Nucleus accumbens (tissue), 56 donors: Measurements from ENCODE around the gene GRAMD1A.
"Not testable (repeated sequence)": the region's sequence is repeated elsewhere in the genome, so short reads cannot be mapped to it uniquely, and the experiment has no call there.

Source experiments
- DNase-seq, 56 donors: peaks; one replicate each; lab custom pipeline; 2025; lab: John Stamatoyannopoulos, UW

GRAMD1A gene

DNA sequence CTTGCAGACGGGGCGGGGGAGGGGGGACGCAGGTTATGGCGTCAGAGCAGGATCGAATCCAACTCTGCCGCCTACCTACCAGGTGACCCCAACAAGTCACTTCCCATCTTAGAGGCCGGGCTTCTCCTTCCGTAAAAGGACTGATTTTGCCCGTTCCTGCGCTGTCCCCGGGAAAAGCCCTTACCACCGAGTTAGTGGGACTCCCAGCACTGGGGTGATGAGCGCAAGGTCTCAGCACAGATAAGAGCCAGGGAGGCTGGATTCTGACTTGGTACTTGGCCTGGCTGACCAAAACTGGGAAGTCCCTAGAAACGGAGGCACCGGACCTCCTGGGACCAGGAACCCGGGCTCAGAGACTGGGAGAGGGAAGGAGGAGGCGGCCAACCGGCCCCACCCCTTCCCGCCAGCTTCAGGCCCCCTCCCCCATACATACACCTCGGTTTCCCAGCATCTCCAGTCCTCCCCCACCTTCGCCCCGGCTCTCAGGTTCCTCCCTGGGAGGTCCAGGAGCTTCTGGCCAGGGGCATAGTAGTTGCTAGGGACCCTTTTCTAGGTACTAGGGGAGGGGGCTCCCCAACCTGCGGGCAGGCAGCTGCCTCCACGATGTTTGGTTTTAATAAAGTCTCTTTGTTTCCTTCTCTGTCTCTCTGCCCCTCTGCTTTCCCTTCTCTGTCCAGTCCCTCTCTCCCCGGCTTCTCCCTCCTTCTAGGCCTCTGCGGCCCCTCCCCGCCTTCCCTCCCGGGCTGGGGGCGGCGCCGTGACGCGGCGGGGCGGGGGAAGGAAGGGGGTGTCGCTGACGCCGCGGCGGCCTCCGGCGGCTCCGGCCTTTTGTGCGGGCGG, at the start of gene GRAMD1A:
TSS of gene GRAMD1A (plus strand) at position 826 of the 840 bp plus-strand sequence. CDS start 156 bp downstream, outside the sequence.
- peak in 54 of 56 donors; percentile 13 to 90 (median 70) for DNase-seq

GRCh38 chr19:34953092-34953491, 47.0 kb upstream of the GRAMD1A start:
- no peak for DNase-seq

- no peak for DNase-seq
Measured at GRCh38 chr19:34957830-34958751, 42.0 kb upstream of the GRAMD1A start.

- DNase-seq, result no peak
Measured at GRCh38 chr19:34959021-34959420, 41.1 kb upstream of the GRAMD1A start.

DNA sequence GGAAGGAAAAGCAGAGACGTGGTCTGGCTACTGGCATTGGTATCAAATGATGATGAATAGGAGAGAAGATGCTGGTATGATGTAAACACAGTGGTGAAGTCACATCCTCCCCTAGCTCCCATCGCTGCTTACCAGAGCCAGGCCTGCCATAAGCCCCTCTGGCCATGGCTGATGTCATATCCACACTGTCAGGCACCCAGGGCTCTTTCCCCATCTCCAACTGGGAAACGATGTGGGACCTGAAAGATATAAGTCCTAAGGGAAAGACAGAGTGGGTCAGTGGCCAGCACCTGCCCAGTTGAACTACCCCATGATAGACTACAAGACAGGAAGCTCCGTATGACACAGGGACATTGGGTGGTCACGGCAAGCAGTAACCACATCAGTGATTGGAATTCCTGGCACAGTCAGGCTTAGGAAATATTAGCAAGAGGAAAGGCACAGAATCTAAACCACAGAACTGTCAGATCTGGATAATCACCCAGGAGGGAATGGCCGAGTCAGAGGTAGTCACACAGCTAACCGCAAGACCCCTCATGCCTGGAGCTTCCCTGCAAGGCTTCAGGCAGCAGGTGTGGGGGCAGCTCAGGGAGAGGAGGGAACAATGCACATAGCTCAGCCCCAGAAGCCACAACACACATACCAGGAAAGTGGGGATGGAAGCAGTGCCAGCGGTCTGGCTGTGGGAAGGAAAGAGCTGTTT, 39.9 kb upstream of the GRAMD1A start:
- no peak for DNase-seq

DNA sequence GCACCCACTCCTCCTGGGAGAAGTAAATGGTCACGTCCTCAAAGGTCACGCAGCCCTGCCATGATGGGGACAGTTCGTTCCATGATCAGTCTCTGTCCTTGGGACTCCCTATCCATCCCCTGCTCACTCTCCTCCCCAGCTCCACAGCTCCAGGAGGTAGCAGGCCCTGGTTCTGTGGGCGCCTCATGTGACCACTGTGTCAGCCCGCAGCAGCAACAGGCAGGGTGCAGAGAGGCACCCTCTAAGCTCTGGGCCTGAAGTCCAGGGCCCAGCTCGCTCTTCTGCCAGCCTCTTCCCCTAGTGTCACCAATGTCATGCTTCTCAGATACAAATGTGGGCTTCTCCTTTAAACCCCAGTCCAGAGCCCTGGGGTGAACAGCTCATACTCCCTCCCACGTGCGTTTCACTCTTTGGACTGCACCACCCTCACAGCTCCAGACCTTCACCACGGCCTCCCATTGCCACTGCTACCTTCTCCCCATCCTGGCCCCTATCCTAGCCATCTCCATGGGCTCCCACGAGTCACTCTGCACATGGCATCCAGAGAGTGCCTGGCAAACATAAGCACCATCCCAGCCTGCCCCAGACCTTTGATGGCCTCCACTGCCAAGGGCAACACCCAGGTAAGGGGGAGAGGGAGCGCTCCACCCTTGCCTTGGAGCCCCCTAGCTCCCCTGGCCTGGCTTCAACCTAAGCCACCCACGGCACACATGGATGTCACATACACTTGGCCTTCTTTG, 39.0 kb upstream of the GRAMD1A start:
- DNase-seq, result no peak

DNA sequence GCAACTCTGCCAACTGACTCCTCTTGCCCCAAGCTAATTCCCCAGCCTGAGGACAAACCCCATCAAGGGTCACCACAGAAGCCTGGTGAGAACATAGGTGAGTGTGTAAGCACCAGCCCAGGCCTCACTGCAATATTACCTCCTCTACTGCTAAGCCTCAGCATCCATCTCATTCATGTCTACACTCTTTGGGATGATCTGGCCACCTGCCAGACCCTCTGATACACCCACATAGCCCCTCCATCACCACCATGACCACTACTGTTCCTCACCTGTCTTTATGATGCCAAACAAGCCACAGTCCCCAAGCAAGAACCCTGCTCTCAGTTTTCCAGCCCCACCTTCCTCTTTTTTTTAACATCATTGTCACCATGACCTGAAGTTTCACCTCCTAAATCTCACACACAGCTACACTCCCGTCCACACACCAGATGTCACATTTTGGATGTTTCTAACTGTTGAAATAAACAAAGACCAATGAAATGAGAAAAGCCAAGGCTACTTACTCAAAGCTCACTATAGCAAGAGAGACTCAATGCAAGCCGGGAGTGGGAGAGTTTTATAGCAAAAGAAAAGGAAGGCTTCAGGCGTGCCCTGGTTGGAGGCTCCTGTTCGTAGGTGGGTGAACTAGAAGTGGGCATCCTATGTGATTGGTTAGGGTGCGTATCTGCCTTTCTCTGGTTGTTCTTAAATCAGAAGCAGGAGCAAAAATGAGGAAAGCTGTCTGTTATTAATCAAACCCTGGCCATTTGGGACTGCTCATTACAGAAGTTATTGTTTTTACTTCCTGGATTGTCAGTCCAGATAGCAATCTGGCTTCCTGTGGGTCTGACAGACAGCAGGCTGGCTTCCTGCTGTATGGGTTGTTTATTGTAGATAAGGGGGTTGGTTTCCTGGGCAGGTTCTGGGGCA, 38.1 kb upstream of the GRAMD1A start:
- DNase-seq, result no peak

DNA sequence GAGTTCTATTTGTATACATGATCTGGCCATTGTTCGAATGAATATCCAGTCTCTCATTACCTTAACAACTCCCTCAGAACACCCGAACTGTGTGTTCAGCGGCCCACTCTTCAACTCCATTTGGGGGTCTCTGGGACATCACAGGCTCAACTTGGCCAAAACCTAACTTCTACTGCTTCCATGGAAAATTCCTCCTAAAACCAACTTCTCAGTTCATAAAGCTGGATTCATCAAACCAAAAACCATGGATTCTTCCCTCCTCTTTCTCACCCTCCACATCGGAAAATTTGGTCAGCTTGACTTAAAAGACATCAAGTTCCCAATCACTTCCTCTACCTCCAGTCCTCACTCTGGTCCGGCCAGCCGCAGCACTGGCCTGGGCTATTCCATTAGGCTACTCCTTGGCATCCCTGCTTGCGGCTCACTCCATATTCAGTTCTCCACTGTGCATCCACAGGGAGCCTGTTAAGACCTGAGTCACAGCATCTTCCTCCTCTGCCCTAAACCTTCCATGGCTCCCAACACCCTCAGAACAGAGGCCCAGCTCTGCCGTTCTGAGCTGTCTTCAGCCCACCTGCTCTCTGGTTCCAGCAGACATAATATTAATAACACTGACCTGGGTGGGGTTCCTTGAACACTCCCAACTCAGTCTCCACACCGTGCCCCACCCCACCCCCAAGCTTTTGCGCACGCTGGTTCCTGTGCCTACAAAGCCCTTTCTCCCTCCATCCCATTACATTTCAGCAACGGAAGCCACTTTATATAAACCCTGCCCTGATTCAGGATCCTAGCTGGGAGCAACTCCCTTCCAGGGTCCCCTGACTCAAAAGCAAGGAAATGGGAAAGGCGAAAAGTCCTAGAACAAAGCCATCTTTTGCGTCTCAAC, 37.2 kb upstream of the GRAMD1A start:
- DNase-seq, result peak in 7 of 56 donors; percentile 4 to 23 (median 15)

- peak in 38 of 56 donors; percentile 3 to 71 (median 28) for DNase-seq
Measured at GRCh38 chr19:34963573-34964406, 36.3 kb upstream of the GRAMD1A start, which contains the start of gene ZNF792. Gene ZNF792, minus strand, starts transcription at chr19:34964229. Its CDS starts 567 bp downstream, at chr19:34963662.

DNA sequence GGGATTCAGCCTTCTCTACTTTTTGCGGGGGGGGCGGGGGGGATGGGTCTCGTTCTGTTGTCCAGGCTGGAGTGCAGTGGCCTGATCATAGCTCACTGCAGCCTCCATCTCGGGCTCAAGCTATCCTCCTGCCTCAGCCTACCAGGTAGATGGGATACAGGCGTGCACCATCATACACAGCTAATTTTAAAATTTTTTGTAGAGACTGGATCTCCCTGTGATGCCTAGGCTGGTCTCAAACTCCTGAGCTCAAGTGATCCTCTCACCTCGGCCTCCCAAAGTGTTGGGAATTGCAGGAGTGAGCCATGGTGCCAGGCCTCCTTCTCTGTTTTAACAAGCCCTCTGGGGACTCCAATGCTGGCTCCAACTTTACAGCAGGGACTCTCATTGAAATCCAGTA, 35.5 kb upstream of the GRAMD1A start:
- DNase-seq, result no peak

DNA sequence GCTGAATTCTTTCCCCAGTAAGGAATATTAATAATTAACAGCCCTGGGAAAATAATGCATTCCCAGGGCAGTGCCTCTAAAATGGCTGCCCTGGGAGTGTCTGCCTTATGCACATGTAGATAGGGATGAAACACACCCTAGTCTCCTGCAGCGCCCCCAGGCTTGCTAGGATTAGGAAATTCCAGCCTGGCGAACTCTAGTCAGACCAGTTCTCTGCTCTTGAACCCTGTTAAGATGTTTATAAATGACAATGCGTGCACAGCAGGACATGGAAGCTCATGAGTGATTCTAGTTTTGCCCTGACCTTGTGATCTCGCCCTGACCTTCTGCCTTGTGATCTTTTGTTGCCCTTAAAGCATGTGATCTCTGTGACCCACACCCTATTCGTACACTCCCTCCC, 34.6 kb upstream of the GRAMD1A start:
- DNase-seq, result not testable (repeated sequence)

- DNase-seq, result no peak
Measured at GRCh38 chr19:34967551-34967950, 32.6 kb upstream of the GRAMD1A start.

- no peak for DNase-seq
Measured at GRCh38 chr19:34969721-34970120, 30.4 kb upstream of the GRAMD1A start.

DNA sequence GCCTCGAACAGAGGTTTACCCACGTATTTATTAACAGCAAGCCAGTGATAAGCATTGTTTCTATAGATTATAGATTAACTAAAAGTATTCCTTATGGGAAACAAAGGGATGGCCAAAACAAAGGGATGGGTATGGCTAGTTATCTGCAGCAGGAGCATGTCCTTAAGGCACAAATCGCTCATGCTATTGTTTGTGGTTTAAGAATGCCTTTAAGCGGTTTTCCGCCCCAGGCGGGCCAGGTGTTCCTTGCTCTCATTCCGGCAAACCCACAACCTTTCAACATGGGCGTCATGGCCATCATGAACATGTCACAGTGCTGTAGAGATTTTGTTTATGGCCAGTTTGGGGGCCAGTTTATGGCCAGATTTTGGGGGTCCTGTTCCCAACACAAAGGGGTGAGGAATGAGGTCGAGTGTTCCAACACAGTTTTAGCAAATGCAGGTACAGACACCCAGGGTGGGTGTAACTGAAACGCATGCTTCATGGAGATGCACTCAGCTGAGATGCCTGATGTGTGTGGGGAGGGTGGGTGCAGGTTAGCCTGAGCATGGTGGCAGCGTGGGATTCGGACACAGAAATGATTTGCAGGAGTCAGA, 29.8 kb upstream of the GRAMD1A start:
- DNase-seq, result not testable (repeated sequence)

DNA sequence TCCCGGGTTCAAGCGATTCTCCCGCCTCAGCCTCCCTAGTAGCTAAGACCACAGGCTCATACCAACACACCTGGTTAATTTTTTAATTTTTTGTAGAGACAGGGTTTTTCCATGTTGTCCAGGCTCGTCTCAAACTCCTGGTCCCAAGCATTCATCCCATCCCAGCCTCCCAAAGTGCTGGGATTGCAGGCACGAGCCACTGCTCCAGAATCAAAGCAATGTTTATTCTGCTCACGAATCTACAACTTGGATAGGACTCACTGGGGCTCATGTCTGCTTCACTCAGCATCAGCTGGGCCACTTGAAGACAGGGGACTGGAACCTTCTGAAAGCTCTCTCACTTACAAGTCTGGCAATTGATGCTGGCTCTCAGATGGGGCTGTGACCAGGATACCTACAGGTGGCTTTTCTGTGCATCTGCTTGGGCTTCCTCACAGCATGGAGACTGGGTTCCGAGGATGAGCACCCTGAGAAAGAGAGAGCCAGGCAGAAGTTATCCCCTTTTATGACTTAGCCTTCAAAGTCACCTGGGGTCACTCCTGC, 27.9 kb upstream of the GRAMD1A start:
- no peak for DNase-seq

- DNase-seq, result no peak
Measured at GRCh38 chr19:34974646-34975045, 25.5 kb upstream of the GRAMD1A start.
